GM21576 (cell line): ENCODE measurements around the gene TIMM44.
"Not testable (repeated sequence)": the region's sequence is repeated elsewhere in the genome, so short reads cannot be mapped to it uniquely, and the experiment has no call there.

Source experiments
- ATAC-seq: cut with Tn5 transposase; IDR thresholded peaks from one replicate; pipeline ENCODE4 v1.9.1; 2021; ENCODE audit warnings: mild to moderate bottlenecking, moderate library complexity; ENCODE audit not compliant: unreplicated experiment

TIMM44 gene

DNA sequence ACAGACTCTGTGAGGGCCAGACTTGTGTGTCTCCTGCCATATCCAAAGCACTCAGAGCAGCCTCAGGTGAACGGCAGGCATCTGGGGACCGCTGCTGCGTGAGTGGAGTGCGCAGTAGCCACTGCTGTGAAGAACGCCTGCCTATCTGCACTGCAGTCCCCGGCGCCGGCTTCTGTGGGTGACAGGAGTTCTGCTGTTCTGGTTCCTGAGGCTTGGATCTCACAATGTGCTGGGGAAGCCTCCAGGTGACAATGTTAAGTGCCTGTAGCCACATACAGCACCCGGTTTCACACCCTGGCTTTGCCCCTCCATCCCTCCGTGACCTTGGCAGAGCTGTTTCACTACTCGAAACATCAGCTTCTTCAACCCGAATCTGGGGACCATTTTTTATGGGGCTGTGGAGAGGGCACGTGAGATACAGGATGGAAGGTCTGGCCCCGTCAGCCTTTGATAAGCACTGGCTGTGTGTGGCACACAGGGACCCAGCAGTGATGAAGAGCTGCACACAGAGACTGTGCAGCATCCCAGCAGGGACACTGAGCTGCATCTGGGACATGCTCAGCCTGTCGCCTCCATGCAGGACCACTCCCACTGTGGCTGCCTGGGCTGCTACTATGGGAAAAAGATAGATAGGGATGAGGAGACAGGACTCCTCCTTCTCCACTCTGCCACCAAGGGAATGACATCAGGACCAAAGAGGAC, 33.7 kb upstream of the TIMM44 start:
- no peak for ATAC-seq

GRCh38 chr19:7976461-7976860, 33.0 kb upstream of the TIMM44 start:
- ATAC-seq: no peak

DNA sequence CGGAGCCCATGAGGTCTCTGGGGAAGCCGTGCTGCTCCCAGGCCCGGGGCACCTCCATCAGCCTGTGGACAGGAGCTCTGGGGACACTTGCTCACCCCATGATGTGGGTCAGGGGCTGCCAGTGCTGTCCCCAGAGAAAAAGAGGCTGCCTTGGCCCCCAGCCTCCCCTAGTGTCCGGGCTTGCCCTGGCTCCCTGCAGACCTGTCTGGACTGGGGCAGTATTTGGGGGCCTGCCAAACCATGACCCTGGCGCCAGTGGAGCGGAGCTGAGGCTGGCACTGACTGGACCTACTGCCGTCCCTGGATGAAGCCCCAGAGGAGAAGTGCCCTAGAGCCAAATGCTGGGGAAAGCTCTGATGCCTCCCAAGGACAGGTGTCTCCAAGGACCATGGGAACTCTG, 31.6 kb upstream of the TIMM44 start:
- ATAC-seq: no peak

GRCh38 chr19:7973883-7974282, 30.4 kb upstream of the TIMM44 start:
- no peak for ATAC-seq

GRCh38 chr19:7971553-7972520, 28.4 kb upstream of the TIMM44 start:
- no peak for ATAC-seq

- no peak for ATAC-seq
These were observed 27.4 kb upstream of the TIMM44 start for GRCh38 chr19:7970716-7971448.

DNA sequence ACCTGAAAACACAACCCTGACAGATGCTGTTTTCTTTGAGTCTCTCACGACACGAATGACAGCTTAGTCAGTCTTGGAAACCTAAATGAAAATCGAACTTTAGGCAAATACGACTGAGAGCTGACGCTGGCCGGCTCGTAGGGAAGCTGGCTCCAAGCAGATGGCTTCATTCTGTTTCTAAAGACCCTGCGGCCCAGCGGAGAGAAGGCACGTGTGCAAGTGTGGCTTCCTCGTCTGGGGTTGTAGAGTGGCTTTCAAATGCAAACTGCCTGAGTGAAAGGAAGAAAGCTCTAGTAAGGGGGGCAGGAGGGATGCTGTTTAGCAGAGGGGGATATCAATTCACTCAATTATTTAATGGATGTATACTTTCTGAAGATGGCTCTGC, 26.1 kb upstream of the TIMM44 start:
- no peak for ATAC-seq

GRCh38 chr19:7968796-7969554, 25.5 kb upstream of the TIMM44 start:
- no peak for ATAC-seq

- ATAC-seq: no peak
These were observed 24.7 kb upstream of the TIMM44 start for GRCh38 chr19:7968008-7968795.

DNA sequence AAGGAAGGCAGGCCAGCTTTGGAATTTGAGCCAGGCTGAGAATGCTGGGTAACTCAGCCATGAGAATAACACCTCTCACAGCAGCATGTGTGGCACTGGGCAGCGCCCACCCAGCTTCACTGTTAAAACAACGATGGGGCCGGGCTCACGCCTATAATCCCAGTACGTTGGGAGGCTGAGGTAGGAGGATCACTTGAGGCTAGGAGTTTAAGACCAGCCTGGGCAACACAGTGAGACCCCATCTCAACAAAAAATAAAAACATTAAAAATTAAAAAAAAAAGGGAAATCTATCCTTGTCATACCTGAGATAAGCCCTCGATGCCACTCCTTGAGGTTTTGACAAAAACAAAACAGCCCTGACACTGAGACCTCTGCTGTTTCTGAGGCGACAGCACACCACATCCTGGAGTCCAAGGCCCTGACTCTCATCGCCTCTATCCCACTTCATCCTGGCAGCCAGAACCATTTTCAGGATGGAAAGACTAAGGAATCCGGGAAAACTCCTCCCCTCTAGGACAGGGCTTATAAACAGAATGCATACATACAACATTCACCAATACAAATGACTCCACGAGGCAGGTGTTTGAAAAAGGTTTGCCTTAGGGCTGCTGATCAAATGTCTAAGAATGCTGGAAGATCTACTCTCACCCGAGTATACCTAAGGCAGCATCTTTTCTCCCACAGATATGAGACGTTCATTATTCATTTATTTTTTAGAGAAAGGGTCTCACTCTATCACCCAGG, 22.6 kb upstream of the TIMM44 start:
- ATAC-seq: no peak

- ATAC-seq: no peak
These were observed 21.9 kb upstream of the TIMM44 start for GRCh38 chr19:7965259-7965841.

DNA sequence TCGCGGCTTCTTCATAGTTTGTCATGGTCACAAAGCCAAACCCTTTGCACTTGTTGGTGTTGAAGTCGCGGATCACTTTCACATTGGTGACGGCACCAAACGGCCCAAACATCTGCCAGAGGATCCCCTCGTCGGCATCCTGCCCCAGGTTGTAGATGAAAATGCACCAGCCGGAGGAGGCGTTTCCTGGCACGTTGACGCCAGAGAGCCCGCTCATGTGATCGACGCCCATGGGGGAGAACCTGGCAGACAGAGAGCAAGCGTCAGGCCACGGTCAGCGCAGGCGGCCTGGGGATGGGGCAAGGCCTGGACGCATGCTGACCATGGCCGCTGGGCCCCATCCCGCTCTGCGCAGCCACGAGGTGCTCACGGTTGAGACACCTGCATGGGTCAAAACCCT, 20.1 kb upstream of the TIMM44 start:
- ATAC-seq: no peak

GRCh38 chr19:7962644-7963268, 19.3 kb upstream of the TIMM44 start:
- ATAC-seq: no peak

DNA sequence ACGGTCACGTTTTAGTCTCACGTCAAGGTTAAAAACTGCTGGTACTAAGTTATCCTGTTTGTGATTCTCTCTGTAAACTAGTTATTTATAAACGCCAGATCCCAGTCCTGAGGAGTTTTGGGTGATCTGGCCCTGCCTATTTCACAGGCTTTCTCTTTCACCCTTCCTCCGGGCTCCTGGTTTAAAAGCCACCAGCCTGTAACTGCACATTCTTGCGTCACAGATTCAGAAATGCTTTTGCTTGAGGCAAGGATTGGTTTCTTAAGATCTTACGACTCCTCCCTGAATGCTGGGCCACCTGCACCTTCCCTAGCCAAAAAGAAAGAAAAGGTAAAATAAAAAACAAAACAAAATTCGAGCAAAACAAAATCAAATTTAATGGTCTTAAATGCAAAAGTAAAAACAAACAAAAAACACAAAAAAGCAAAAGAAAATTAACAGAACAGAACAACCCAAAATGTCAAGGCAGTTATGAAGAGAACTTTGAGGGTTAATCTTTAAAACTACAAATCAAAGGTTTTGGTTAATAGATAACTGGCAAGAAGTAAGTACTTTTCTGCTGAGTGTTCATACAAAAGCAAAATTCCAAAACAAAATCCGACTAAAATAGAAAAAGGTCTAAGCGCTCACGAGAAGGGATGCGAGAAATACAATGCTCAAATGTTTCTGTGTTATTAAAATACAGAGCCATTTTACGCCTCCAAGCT, 18.6 kb upstream of the TIMM44 start:
- ATAC-seq: no peak

DNA sequence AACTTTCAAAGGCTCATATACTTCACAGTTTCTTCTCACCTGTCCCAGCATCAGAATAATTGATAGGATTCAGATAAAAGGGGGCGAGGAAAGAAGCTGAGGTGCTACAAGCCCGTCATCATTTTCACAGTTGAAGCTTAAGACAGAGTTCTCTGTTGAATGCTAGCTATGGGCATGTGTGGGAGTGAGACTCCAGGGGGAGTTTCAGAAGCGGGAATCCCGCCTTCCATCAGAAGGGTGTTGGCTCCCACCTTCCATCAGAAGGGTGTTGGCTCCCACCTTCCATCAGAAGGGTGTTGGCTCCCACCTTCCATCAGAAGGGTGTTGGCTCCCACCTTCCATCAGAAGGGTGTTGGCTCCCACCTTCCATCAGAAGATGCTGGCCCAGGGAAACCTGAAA, 17.6 kb upstream of the TIMM44 start:
- not testable (repeated sequence) for ATAC-seq

GRCh38 chr19:7959211-7959610, 15.7 kb upstream of the TIMM44 start:
- no peak for ATAC-seq

DNA sequence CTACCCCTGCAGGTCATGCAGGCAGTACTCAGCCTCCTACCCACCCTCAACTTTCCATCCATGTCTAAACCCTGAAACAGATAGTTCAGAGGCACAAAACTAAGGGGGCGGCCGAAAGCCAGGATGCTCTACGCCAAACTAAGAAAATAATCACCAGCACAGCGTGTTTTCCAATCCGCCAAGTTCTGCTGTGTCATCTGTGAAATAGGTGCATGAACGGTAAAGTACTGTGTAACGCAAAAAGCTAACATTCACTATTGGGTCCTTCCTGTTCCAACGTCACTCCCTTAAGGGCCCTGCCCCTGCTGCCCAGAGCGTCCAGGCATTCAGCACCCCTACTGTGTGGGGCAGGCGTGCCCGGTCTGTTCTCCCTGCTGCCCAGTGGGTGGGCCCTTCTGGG, 12.2 kb upstream of the TIMM44 start:
- no peak for ATAC-seq

GRCh38 chr19:7953576-7953975, 10.1 kb upstream of the TIMM44 start:
- no peak for ATAC-seq
